GM12878 (cell line): ENCODE data around the gene MAB21L4. TPM values are rescaled to one million over a fixed set of nuclear protein-coding genes. Genes with fewer than 3 reads are reported as not detected.

Source experiments
- ATAC-seq: fragments of 200-7000 bp; cut with Tn5 transposase; 3 replicates; pipeline ENCODE4 v1.9.1; 2020; ENCODE audit warnings: mild to moderate bottlenecking, moderate library complexity
- BruUV-seq: library from RNA; stranded (reverse); fragments of 400-500 nt; replicated peaks from 2 replicates; lab custom pipeline; 2021; lab: Mats Ljungman, UMichigan
- CTCF ChIA-PET: fragments of 300-600 bp; sonication (Branson Sonifier 250); formaldehyde crosslinking; extraction: SDS; loops from one replicate; lab custom pipeline; 2021; ENCODE audit warnings: inconsistent platforms; lab: Yijun Ruan, JAX
- POLR2A ChIA-PET: fragments of 350-600 bp; formaldehyde crosslinking; extraction: SDS; loops from one replicate; lab custom pipeline; 2021; ENCODE audit warnings: inconsistent platforms; lab: Charles Lee
- RAD21 ChIA-PET: fragments of 300-600 bp; sonication (Branson Sonifier 250); formaldehyde crosslinking; loops from one replicate; lab custom pipeline; 2023; ENCODE audit warnings: antibody characterized with exemption; ENCODE audit not compliant: unreplicated experiment; lab: Charles Lee
- SMC1A ChIA-PET: fragments of 300-600 bp; sonication (Branson Sonifier 250); formaldehyde crosslinking; loops from one replicate; lab custom pipeline; 2023; ENCODE audit not compliant: unreplicated experiment, uncharacterized antibody; lab: Charles Lee
- DNase-seq: peaks from one replicate; pipeline ENCODE4 v3.0.0-alpha.2; 2011; ENCODE audit warnings: low read depth, low spot score
- FAIRE-seq: peaks from 3 replicates; lab custom pipeline; 2011; peaks lifted over from hg19 to GRCh38; lab: Jason Lieb, UNC
- H2AFZ ChIP-seq: 2 replicates; pipeline ENCODE4 v1.6.0; 2011; ENCODE audit warnings: low read depth, low read length, control low read depth; ENCODE audit not compliant: control insufficient read depth
- H3K27ac ChIP-seq: 2 replicates; pipeline ENCODE4 v1.5.1; 2011; ENCODE audit warnings: control low read depth; ENCODE audit not compliant: control insufficient read depth, insufficient read depth
- H3K27me3 ChIP-seq, 2 experiments: replicated peaks in 1 of 2; 2 replicates each; pipeline versions ENCODE4 v1.6.0 to v1.6.1; 2011; ENCODE audit warnings: low read length in 1 of 2; ENCODE audit not compliant: control insufficient read depth in 2 of 2, insufficient read depth in 2 of 2
- H3K36me3 ChIP-seq, 2 experiments: 2 replicates each; pipeline ENCODE4 v1.5.1; 2011; ENCODE audit warnings: low read length in 1 of 2; ENCODE audit not compliant: control insufficient read depth in 2 of 2, insufficient read depth in 2 of 2
- H3K4me1 ChIP-seq: 2 replicates; pipeline ENCODE4 v1.6.1; 2011; ENCODE audit warnings: mild to moderate bottlenecking, low read length, moderate library complexity, mixed read lengths; ENCODE audit not compliant: control insufficient read depth, insufficient read depth
- H3K4me2 ChIP-seq: 2 replicates; pipeline ENCODE4 v1.6.0; 2011; ENCODE audit warnings: control low read depth; ENCODE audit not compliant: control insufficient read depth, insufficient read depth
- H3K4me3 ChIP-seq: fragments of 200-600 bp; sonication (generic); 2 replicates; pipeline ENCODE4 v1.5.1; 2016
- H3K79me2 ChIP-seq: 2 replicates; pipeline ENCODE4 v1.6.0; 2011; ENCODE audit warnings: low read length; ENCODE audit not compliant: control insufficient read depth, insufficient read depth
- H3K9ac ChIP-seq: 2 replicates; pipeline ENCODE4 v1.8.0; 2011; ENCODE audit warnings: low read length, control low read depth, mixed read lengths; ENCODE audit not compliant: control insufficient read depth, insufficient read depth
- H3K9me3 ChIP-seq: replicated peaks from 3 replicates; pipeline ENCODE4 v1.5.1; 2011; ENCODE audit warnings: mild to moderate bottlenecking, low read length; ENCODE audit not compliant: control insufficient read depth, insufficient read depth
- H4K20me1 ChIP-seq: 2 replicates; pipeline ENCODE4 v1.6.0; 2011; ENCODE audit not compliant: control insufficient read depth, insufficient read depth
- NFIC ChIP-seq: IDR thresholded peaks from 2 replicates; pipeline ENCODE4 v1.6.1; 2012; ENCODE audit warnings: low read depth, mild to moderate bottlenecking, inconsistent platforms, low read length, moderate library complexity
- RB1 ChIP-seq: fragments of 450-650 bp; formaldehyde crosslinking; IDR thresholded peaks from 2 replicates; pipeline ENCODE4 v1.6.1; 2017; ENCODE audit warnings: mild to moderate bottlenecking, borderline replicate concordance
- WGBS: methylation state at CpG from one replicate; pipeline ENCODE4 v1.1.6; 2016; ENCODE audit warnings: low lambda C conversion rate; ENCODE audit not compliant: insufficient replicate concordance, insufficient coverage; ENCODE audit errors: missing lambda C conversion rate; 5-methylcytosine and 5-hydroxymethylcytosine counted together
- in situ Hi-C: fragments of 300-500 bp; cut with MboI; formaldehyde crosslinking; loops from 9 replicates; pipeline ENCODE4 v1.14.3; 2018; ENCODE audit warnings: mixed read lengths
- intact Hi-C: fragments of 100-400 bp; cut with micrococcal nuclease; formaldehyde crosslinking; loops from one replicate; pipeline ENCODE4 v1.14.2; 2022; ENCODE audit not compliant: unreplicated experiment
- polyA plus RNA-seq, 11 experiments: library from polyadenylated mRNA; depleted of rRNA in 4 of 11; unstranded in 6 of 11; stranded (reverse) in 5 of 11; fragments of >200 nt; fragmentation: Nextera tagmentation in 4 of 11; fragmentation: Illumina TruSeq in 1 of 11; extraction: Ambion mirVana in 4 of 11; extraction: Trizol in 1 of 11; gene quantifications; 1 replicate in 1 of 11; 2 replicates in 10 of 11; pipeline versions ENCODE4 v1.2.1 to v1.2.3, GENCODE V29; 2011 to 2016; ENCODE audit warnings: inconsistent platforms in 2 of 11, missing spikeins in 2 of 11, low read depth in 1 of 11
- total RNA-seq, 4 experiments: library from RNA; depleted of rRNA in 3 of 4; stranded (reverse); fragments of >200 nt in 3 of 4; fragmentation: Illumina TruSeq in 1 of 4; extraction: Trizol in 1 of 4; gene quantifications; 2 replicates each; pipeline versions ENCODE4 v1.2.1 to v1.2.3, GENCODE V29; 2013 to 2021
- TF ChIP-seq, protein P1 (sequence below): fragments of 450-650 bp; IDR thresholded peaks from 2 replicates; pipeline ENCODE4 v1.6.1; 2014; ENCODE audit warnings: mild to moderate bottlenecking

The MAB21L4 gene
- total and polyA plus RNA-seq, 10 of the 15 experiments (the other 5 are each of a cell fraction or from before 2014, with no cell fraction given) = 0.03 TPM; not detected in 9

DNA sequence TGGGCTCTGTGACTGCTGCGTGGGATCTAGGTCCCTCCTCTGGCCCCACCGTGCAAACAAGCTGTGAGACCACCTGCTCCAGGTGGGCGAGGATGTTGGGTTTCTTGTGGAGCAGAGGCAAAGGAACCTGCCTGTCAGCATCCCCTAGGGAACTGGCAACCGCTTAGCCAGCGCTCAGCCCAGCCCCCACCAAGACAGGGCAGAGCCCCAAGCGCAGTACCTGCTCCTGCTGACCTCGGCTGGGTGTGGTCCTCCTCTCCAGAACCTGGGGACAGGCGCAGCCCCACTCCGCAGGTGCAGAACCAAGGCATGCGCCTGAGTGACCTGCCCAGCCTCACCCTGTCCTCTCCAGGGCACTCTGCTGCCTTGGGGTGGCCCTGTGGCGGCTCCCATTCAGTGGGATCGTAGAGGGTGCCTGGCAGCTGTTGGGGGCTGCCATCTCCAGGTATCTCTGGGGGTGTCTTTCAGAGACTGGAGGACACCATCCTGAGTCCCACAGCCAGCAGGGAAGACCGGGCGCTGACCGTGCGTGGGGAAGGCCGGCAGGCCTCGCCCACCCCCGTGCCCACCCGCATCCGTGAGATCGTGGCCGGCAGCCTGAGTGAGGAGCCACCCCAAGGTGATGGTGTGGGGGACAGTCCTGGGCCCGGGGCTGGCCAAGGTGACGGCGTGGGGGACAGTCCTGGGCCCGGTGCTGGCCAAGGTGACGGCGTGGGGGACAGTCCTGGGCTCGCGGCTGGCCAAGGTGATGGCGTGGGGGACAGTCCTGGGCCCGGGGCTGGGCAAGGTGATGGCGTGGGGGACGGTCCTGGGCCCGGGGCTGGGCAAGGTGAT, 22.5 kb upstream of the MAB21L4 start:
- no peak overlapping the region for H3K4me2 ChIP-seq
- 50% methylated on average over 23 of the region's 36 CpGs for WGBS
- H3K4me3 ChIP-seq = no peak overlapping the region
- H2AFZ ChIP-seq = no peak overlapping the region
- DNase-seq (no peak), ATAC-seq (no peak), FAIRE-seq (no peak)
- SMC1A ChIA-PET = no interaction called here
- RAD21 ChIA-PET = no interaction called here
- no peaks in the 10 kb centered on the region for H3K4me1 ChIP-seq
- no peaks in the 10 kb centered on the region; a peak in 4 of 4 replicates for H3K27me3 ChIP-seq
- H4K20me1 ChIP-seq = no peaks in the 10 kb centered on the region
- H3K9ac ChIP-seq = no peak overlapping the region
- H3K27ac ChIP-seq = no peak overlapping the region
- no TSS peak for BruUV-seq
- TF ChIP-seq, protein P1, sequence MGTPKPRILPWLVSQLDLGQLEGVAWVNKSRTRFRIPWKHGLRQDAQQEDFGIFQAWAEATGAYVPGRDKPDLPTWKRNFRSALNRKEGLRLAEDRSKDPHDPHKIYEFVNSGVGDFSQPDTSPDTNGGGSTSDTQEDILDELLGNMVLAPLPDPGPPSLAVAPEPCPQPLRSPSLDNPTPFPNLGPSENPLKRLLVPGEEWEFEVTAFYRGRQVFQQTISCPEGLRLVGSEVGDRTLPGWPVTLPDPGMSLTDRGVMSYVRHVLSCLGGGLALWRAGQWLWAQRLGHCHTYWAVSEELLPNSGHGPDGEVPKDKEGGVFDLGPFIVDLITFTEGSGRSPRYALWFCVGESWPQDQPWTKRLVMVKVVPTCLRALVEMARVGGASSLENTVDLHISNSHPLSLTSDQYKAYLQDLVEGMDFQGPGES = no peak
- no peak for TF ChIP-seq NFIC
- intact Hi-C loops (no loop called here), in situ Hi-C loops (no loop called here)
- no peaks in the 10 kb centered on the region for H3K79me2 ChIP-seq
- CTCF ChIA-PET = no interaction called here
- H3K9me3 ChIP-seq = no peaks in the 10 kb centered on the region
- POLR2A ChIA-PET = no interaction called here
- H3K36me3 ChIP-seq = no peaks in the 10 kb centered on the region

DNA sequence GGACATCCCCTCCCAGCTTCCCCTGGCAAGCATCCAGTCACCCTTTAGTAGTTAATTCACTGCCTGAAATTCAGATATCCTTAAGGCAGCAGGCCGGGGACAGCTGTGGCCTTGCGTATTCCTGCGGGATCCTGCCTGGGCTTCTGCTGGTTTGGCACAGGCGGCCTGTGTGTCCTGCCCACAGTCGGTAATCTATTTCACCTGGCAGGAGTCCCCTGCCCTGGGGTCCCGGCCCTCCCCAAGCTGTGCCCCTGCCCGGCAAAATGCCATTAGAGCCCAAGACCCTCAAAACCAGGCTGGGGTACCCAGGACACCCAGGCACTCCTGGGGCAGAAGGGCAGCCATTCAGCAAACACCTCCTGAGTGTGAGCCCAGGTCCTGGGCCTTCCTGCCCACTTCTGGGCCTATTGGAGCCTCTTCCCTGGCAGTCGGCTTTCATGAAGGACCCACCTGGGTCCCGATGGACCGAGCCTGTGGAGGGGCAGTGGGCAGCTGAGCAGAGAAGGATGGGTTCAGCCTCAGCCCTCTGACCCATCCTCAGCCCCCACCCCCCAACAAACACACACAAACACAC, 21.8 kb upstream of the MAB21L4 start:
- DNase-seq = no peak
- Histone ChIP-seq H3K27ac (no peak overlapping the region), H2AFZ (no peak overlapping the region), H3K9ac (no peak overlapping the region), H4K20me1 (no peaks in the 10 kb centered on the region), H3K79me2 (no peaks in the 10 kb centered on the region), H3K4me3 (no peak overlapping the region), H3K27me3 (peaks cover 0 to 2% of the 10 kb centered on the region in 2 experiments), H3K36me3 (no peaks in the 10 kb centered on the region), H3K4me2 (no peak overlapping the region), H3K4me1 (no peaks in the 10 kb centered on the region), H3K9me3 (no peaks in the 10 kb centered on the region)
- POLR2A ChIA-PET = no interaction called here
- WGBS = 37% methylated on average over 10 of the region's 10 CpGs
- CTCF ChIA-PET = no interaction called here
- intact Hi-C loops = no loop called here
- no peak for TF ChIP-seq RB1
- SMC1A ChIA-PET = no interaction called here
- no TSS peak for BruUV-seq
- FAIRE-seq = no peak
- ATAC-seq = no peak
- in situ Hi-C loops = no loop called here
- RAD21 ChIA-PET = no interaction called here
